HuH-7 (cell line): Measurements from ENCODE around the gene RASA2.
"Not testable (repeated sequence)": the region's sequence is repeated elsewhere in the genome, so short reads cannot be mapped to it uniquely, and the experiment has no call there.

Experiments used
- DNase-seq: peaks from one replicate; pipeline ENCODE4 v3.0.0; 2011; ENCODE audit warnings: low spot score

RASA2 gene

DNA sequence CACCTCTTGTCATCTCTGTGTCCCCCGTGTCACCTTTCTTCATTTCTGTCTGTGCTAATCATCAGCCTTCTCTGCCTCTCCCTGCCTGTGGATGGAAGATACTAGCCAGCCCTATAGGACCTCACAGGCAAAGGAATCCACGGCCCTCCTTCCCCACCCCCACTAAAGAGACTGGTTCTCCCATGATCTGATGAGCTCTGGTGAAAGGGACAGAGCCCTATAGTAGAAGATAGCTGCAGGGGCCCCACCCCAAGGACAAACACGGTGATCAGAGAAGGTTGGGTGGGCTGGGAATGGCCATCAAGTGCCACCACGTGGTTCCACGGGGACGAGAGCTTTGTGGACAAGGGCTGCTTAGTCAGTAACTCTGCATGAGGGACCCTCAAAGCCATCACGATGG is 27.8 kb upstream of the RASA2 start:
- no peak for DNase-seq

GRCh38 chr3:141460097-141460704 is 26.6 kb upstream of the RASA2 start:
- DNase-seq = peak; percentile 65

DNA sequence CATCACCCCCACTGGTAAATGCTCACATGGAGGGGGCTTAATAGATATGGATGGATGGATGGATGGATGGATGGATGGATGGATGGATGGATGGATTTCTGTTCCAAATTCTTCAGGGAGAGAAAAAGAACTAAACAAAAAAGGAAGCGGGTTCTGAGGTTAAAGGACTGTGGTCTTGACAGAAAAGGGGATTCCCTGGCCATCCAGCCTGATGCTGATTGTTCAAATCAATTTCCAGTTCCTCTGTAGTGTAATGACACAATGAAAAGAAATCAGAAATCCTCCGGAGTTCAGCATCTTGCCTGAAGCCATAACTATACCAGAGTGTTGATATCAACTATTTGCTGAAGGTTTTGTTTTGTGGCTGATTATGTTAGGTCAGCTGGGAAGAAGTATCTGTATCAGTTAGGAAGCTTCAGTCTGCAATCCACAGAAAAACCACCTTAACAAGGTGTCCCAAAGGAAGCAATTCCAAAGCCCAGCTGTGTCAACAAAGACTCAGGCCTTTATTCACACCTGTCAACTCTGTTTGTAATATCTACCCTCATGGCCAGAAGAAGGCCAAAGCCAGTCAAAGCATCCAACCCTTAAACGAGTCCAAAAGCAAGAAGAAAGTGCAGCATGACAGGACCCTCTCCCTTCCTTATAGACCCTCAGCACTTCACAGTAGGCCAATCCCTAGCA is 24.5 kb upstream of the RASA2 start:
- DNase-seq = no peak

GRCh38 chr3:141465221-141465620 is 21.6 kb upstream of the RASA2 start:
- DNase-seq = no peak

- no peak for DNase-seq
Measured at GRCh38 chr3:141466633-141467169, 20.1 kb upstream of the RASA2 start.

- DNase-seq = no peak
Measured at GRCh38 chr3:141469720-141470119, 17.1 kb upstream of the RASA2 start.

GRCh38 chr3:141471160-141471559 is 15.7 kb upstream of the RASA2 start:
- no peak for DNase-seq

DNA sequence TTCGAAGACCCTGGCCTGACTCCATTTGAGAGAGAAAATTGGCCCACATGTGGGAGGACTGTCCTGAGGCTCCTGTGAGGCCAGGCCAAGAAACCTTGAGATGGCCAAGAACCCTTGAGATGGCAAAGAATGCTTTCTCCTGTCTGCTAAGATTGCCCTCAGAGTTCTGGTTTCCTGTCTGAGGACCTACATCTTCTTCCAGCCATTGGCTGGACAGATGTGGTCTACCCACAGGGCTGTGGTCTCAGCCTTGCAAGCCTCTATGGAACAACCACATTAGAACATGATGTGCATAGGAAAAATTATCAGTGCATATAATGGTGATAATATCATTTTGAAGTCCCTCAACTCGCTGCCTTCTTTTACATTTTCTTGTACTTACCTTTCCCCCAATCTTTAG is 10.8 kb upstream of the RASA2 start:
- DNase-seq = no peak

DNA sequence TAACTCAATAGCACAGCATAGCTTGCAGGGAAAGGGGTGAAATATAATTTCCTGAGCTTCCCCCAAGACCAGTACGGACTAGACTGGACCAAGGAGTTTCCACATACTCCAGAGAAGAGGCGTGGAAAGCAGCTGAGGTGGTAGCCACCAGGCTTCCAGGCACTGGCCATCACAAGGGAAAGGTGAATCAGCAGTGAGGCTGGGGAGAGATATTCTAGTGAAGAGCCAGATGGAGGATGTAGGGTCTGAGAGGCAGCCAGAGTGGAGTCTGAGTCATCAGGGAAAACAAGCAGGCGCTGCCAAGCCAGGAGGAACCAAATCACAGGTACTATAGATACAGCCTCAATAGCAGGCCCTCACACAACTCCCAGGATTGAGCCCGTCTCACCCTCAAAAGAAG is 9.6 kb upstream of the RASA2 start:
- no peak for DNase-seq

DNA sequence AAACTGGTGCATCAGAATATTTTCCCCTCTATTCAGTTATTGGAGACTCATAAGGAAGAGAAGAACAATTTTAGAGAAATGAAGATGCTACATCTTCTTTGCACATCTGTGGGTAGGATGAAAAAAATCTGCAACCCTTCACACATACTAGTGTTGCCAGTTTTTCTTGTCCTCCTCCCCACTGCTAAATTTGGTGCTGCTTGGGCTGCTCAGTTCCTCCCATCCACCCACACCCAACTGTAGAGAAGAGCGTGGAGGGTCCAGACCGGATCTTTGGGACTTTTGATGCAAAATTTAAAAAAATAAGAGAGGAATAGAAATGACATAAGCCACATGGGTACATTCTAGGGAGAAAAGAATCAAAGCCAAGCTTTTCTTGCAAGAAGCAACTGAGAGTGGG is 8.7 kb upstream of the RASA2 start:
- no peak for DNase-seq

- DNase-seq = not testable (repeated sequence)
Measured at GRCh38 chr3:141478840-141479239, 8.0 kb upstream of the RASA2 start.

DNA sequence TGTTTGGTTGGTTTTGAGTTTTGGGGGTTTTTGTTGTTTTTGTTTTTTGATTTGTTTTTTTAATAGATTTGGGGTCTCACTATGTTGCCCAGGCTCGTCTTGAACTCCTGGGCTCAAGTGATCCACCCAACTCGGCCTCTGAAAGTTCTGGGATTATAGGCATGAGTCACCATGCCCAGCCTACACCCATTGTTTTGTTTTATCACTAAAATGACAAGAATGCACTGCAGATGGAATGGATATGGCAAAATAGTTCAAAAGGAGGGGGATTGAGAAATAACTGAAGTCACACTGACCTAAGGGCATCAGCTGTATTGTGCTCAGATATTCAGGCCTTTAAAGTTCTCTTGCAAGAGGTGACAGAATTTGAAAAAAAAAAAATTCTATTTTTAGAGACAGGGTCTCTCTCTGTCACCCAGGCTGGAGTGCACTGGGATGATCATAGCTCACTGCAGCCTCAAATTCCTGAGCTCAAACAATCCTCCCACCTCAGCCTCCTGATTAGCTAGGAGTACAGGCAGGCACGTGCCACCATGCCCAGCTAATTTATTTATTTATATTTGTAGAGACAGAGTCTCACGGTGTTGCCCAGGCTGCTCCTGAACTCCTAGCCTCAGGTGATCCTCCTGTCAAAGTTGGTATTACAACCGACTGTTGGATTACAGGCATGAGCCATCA is 4.4 kb upstream of the RASA2 start:
- no peak for DNase-seq

DNA sequence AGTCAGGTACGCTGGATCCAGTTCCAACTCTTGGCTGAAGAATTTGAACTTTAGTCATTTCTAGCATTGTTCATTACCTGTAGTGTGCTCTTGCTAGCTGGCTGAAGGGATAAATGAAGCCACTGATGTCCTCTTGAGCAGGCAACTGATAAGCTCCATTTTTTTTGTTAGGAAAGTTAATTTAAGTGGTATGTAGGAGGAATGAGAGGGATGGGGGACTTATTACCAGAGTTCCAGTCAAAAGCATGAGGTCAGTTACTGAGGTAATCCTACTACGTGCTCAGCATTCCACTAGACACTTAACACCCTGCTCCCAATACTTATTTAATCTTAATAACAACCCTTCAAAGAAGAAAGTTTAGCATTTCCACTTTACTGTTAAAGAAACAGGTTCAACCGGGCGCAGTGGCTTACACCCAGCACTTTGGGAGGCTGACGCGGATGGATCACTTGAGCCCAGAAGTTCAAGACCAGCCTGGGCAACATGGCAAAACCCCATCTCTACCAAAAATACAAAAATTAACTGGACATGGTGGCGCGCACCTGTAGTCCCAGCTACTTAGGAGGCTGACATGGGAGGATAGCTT is 2.0 kb upstream of the RASA2 start:
- DNase-seq = no peak

DNA sequence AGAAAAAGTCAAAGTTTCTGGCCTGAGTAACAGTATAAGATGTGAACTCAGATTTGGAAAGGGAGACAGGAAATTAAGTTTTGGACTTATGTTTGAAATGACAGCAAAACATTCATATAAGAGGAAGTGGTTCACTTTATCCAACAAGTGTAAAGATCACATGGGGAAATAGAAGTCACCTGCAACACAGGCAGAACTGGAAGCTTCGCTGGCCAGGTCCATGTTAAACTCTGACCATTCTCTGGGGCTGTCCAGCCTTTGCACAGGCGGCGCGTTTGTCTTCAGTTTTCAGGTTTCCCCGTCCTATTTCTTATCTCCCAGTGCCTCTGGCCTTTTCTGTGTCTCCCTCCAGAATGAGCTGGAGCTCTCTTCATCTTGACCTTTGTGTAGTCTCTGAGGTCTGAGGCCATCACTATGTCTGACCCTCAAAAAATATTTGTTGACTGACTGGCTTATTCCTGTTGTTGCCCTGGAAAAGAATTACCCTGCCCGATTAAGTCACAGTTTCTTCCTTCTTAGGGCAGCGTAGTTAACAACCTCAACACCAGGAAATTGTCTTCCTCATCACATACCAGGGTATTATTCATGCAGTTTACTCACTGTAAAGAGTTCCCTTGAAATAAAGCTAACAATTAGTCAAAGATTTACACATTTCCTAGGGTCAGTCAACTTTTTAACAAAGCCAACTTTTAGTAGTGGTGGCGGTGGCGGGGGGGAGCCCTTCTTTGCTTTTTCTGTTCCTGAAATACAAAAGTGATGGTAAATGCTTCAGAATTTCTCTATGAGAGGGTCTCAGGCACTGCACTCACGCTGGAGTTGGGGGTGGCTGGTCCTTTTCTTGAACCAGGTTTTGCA is 959 bp upstream of the RASA2 start:
- DNase-seq = peak; percentile 9

DNA sequence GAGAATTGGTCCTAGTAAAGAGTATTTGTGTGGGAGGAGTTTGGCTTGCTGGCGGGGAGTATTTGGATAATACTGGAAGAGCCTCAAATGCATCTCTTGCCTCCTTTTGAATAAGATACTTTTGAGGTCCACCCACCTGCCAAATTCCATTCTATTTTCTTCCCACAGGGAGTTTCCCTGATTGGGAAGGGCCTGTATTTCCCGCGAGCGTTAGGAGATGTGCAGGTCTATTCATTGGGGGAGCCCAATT is 406 bp upstream of the RASA2 start:
- no peak for DNase-seq

DNA sequence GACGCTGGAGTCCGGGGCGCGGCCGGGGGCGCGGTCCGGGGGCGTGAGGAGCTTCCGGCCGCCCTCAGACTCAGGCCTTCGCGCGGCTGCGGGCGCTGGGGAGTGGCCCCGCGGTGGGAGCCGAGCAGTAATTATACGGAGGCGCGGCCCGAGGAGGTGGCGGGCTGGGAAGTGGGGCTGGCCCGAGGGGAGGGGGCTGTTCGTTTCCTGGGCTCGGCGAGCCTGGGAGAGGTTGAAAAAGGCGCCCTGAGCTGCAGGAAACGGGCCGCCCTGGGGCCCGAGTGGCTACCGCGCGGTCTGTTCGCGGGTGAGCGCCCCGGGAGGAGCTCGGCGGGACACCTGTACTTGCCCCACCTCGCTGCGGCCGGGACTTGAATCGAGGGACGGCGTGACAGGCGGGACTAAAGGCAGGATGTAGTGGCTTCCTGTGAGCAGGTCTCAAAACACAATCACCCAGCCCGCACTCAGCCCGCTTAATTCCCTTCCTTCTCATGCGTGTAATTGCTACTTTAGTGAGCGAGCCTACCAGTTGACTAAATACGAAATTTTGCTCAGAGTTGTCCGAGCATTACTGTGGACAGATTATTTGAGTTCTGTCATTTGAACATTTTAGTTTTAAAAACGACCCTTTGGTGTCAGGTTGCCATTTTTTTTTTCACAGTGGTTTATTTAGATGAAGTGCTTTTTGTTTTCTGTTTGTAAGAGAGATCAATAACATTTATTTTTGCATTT is 860 bp downstream of the RASA2 start:
- DNase-seq = peak; percentile 27

DNA sequence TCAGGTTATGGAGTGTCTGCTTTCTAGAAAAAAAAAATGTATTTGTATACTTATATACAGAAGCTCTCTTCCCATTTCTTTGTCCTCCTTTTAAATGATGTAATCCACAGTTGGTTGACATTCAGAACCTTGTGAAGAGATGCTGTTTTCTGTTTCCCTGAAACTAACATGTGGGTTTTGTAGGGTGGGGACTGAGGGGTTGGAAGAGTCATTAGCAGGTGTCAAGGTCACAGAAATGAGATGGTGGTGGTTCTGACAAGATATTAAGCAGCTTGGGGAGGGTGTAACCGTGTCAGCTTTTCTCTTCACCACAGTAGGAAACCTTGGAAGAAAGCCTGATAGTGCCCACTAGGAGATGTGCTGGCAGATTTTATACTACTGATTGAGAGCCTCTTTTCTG is 2.4 kb downstream of the RASA2 start:
- no peak for DNase-seq

- no peak for DNase-seq
Measured at GRCh38 chr3:141491081-141491480, 4.3 kb downstream of the RASA2 start.

DNA sequence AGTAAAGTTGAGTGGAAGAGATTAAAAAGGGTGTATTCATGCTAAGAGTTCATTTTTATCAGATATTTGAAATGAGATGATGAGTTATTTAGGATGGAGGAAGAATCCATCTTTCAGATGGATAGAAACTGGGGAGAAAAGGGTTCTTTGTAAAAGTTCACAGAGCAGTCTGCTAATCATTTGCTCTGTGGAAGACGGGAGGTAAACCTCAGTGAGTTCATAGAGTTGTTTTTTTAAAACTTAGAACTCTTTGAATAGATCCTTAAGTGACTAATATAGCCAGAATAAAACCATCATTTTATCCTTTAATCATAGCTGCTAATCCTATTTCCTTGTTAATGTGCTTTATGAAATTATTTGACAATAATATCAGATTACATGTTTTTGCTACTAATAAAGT is 5.1 kb downstream of the RASA2 start:
- DNase-seq = no peak

GRCh38 chr3:141493184-141493583 is 6.4 kb downstream of the RASA2 start:
- DNase-seq = no peak

DNA sequence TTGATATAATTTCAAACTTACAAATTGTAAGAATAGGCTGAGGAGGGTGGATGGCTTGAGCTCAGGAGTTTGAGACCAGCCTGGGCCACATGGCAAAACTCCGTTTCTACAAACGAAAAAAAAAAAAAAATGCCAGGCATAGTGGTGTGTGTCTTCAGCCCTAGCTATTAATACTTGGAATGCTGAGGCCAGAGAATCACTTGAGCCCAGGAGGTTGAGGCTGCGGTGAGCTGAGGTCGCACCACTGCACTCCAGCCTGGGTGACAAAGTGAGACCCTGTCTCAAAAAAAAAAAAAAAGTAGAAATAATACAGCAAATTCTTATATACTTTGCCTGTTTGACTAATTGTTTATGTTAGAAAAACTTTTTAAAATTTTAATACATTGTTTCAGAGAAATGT is 10.8 kb downstream of the RASA2 start:
- DNase-seq = not testable (repeated sequence)
